Fibroblast of skin of left biceps (primary cell): Measurements from ENCODE around the gene CNR1.

Source experiments
- DNase-seq, 2 experiments: peaks; one replicate each; pipeline ENCODE4 v3.0.0-alpha.2; 2013; ENCODE audit warnings: low read depth in 2 of 2

Gene CNR1

DNA sequence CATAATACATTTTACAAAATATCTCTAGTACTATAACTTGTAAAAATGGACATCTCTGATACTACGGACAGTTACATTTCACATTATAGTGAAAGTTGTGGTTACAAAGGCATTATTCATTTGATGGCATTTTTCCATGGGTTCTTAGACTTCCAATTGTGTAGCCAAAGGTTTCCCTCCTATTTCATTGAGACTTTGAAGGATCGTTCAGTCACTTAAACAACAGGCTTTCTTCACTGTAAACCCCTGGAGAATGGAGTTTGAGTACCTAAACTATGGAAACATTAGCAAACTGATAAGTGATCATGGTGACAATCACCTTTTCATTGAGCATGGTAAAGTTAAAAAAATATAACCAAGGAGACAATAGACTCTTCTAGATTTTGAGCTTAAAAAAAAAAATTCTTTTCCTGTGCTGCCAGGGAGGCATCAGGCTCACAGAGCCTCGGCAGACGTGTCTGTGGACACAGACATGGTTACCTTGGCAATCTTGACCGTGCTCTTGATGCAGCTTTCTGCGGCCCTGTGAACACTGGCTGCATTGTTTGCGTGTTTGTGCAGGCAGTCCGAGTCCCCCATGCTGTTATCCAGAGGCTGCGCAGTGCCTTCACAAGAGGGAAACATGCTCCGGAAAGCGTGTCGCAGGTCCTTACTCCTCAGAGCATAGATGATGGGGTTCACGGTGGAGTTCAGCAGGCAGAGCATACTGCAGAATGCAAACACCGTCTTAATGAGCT, 22.6 kb downstream of the CNR1 start:
- no peak for DNase-seq

DNA sequence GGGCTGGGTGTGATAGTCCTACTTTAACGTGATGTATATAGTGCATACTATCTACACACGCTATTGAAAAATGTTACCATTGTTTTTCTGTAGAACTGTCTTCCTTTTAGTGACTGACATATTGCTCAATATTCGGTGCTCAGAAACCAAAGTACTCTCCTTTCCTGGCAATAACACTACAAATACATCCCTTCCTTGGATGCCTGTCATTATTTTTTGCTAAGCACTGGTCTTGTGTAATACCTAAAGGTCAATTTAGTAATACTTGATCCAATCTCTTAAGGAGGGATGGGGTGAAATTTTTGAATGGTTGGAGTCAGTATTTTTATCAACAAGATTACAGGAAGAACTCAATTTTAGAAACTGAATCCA, 23.9 kb downstream of the CNR1 start:
- DNase-seq = no peak

DNA sequence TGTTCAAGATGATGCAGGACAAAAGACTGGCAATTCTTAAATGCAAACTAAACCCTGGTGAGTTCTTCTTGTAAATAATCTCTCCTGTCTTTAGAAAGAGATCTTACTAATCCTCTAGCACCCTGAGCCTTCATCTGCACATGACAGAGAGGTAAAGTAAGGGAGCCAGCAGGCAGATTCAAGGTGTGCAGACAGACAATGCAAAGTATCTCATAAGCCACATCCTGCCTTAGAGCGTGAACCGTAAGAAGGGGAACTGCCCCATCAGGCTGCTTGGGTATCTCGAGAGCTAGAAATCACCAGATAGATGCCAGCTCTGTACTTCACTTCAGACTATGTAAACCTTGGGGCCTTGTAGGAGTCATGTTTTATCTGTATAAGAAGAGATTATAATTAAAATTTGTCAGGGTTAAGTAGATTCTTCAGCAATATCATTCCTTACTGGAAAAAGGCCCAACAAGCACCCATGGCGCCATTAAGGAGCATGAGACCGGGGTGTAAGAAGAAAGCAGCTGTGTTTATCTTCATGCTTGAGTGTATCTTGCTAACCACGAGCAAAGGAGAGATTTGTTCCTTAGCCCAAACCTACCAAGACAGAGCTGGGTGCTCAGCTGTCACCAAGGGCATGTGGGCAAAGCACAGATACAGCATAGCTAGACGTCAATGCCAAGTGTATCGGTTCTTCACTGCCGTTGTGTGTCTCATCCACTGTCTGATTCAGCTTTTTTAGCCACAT, 24.4 kb downstream of the CNR1 start:
- no peak for DNase-seq

DNA sequence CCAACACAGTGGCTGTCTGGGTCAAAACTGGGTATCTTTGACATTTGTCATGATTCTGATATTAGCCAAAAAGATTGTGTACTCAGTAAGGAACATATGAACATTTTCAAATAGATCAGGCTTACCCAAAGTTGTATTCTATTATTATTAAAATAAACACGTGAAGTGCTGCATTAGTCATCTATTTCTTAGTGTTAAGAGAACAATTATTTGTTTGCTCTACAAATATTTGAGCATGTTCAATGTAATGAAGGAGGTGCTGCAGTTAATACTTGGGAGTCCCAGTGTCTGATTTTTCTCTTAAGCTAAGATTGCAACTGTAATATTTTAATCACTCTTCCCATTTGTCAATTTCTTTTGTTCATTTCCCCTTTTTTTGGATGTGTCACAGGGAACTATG, 28.2 kb downstream of the CNR1 start:
- DNase-seq = no peak

DNA sequence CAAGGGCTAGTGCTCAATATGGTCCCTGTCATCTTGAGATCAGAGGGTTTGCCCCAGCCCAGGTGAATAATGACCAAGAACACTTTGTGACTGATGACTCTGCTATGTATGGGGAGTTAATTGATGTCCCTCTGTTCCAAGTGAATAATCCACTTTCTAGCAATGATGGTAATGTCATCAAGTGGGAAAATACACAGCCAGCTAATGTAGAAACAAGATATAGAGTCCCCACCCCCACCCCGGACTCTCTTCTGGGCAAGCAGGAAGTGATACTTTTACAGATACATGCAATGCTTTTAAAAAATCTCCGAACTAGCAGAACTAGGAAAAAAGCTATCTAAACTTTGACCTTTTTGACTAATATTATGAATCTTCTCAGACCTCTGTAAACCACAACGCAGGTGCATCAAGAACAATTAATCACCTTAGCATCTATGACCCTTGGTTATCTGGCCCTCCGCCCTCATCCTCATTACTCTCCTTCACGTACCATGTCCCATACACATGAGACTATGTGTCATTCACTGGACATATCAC, 30.5 kb downstream of the CNR1 start:
- no peak for DNase-seq

DNA sequence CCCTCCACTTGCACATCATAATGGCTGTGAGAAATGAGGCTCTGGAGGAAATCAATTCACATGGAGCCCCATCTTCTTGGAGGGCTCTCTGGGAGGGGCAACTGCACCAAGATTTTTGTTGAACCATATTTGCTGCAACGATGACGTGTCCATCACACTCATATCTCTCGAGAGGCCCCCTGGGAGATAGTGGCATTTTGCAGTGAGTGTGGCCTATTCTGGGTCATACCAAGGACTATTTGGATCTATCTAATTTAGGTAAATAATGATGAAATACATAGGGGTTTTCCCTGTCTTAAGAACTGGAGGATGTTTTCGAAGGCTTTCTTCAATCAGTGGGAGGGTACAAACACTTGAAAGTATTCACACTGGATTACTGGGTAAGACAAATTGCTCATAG, 31.6 kb downstream of the CNR1 start:
- DNase-seq = no peak

DNA sequence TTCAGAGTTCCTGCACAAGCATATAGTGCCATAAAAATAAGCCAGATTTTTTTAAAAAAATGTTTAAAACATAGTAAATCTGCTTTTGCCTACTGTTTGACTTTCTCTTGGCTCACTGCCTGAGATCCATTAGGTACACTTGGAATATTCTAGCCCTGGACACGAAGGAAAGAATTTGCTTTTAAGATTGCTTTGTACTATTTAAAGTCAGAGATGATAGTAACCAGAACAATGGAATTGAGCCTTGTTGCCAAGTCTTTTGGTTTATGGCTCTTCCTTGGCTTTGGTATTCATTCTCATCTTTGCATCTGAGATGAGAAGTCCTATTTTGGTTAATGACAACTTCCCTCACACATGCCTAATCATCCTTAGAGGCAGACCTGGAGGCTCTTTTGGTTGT, 32.4 kb downstream of the CNR1 start:
- DNase-seq = no peak

DNA sequence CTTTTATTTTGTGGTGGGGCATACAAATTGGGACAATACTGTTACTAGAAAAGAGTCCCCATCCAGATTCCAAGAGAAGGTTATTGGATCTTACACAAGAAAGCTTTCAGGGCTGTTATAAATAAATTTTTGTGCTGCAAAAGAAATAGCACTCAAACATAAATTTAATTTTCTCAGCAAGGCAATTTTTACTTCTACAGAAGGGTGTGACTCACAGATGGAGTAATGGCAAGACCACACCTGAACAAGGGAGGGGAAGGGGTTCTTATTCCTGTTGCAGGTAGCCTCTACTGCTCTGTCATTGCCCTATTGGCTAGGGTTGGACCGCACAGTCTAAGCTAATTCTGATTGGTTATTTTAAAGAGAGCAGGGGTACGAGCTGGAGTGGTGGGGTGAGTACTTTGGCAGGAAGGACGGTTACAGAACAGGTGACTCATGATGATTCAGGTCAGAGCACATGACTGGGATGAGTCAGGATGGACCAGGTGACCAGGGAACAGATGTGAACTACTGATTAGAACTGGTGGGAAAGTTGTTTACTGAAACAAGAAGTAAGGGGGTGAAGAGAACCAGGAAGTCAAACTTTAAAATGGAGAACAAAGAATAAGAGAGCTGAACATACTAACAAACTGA, 41.1 kb downstream of the CNR1 start:
- DNase-seq = no peak

DNA sequence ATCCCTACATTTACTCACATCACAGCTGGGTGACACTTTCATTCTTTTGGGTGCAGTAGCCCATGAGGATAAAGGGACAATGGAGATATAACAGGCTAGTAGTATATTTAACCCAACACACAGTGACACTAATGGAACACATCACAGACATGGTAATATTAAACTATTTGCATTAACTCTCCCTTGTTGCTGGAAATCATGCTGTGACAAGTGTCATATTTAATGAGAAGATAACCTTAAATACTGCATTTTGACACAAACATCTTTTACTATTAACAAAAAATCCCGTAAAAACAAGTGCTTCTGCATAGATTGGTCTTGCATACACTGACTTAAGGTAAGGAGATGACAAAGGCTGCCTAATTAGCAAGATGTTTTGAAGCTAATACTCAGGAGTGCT, 45.5 kb downstream of the CNR1 start:
- no peak for DNase-seq

DNA sequence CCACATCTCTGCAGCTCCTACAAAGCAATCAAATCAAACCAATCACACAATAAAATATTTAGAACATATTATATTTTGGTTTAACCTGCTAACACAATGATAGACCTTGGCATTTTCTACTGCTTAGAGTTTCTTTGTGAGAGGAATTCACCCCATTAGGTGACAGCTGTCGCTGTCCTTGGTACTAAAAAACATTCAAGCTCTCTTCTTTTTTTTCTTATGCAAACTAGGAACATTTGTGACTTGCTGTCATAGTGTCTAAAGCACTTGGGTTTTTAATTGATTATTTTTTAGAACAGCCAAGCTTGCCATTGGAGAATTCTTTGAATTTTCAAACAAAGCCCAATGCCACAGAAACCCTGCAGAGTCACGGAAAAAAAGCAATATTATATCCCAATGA, 46.4 kb downstream of the CNR1 start:
- no peak for DNase-seq

DNA sequence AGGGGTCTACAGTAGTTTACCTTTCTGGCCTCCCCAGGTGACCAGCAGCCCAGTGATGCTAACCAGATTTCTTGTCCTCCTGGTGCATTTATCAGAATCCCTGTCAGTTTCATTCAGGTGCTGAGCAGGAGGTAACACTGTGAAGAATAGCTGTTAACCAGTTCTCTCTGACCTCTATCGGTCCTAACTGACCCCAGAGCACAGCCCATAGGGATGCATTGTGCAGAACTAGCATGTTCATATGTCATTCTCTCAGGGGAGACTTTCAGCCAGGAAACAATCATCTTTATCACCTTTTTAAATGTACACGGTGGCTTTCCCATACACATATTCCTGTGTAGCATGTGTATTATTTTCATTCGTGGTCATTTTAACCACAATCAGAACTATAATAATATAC, 49.9 kb downstream of the CNR1 start:
- DNase-seq = no peak

DNA sequence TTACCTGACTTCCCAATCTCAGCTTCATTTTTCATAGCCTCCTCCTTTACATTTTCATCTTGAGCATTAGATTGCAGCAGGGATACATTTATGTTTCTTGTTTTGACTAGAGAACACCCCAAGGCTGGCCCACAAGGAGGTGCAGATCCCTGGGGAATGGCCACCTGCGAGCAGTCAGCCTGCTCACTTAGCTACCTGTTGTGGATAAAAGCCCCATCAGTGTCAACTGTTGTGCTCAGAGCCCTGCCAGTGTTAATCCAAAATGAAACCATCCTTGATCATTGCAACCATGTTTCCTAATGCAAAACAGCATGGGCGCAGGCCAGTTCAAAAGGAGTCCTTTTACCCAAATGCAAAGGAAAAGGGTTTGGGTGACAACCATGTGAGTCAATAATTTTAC, 50.8 kb downstream of the CNR1 start:
- DNase-seq = no peak

DNA sequence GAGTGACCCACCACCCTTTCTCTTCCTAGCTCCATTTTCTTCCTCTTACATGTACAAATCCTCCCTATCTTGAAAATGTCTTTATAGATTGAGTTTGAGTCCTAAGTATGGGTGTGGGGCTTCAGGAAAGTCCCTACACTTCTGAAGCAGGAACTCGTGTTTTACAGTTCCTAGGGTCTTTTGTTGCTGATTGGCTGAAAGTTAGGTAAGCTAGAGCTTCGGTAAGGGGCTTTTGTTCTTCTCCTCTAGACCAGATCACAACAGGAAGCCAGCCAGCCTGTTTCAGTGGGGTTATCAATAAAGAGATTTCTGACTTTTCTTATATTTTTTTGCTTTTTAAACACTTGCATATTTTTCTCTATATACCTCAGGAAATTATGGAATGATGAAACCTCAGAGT, 51.3 kb downstream of the CNR1 start:
- DNase-seq = no peak

DNA sequence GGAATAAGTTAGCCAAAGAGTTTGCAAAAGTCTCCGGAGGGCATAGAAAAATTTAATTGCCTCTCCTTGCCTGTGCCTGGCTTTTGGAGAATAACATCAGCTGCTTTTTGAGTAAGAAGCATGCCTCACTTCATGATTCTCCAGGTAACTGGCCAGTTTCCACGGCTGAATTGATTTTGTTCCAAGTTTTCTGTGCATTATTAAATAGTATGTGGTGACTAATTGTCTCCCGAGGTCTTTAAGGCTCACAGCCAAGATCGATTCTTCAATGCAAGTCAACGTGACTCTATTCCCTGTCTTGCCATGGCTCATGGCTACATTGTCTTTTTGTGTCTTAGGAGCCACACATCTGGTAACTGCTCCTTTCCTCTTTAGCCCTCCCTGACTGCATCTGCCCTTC, 54.2 kb downstream of the CNR1 start:
- DNase-seq = no peak

DNA sequence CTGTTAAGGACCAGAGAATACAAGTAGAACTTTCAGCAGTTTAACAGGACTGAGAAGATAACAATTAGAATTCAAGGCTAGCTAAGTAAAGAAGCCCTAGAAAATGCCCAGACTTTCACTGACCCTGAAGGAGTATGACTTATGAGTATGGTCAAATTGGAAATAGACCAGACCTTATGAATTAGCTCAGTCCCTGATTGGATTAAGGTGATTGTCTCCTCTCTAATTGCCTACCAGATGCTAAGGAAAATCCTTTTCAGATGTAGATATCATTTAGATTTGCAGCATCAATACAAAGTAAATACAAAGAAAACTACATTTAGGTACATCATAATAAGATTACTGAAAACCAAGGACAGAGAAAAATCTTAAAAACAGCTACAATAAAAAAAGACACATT, 58.9 kb downstream of the CNR1 start:
- DNase-seq = no peak

DNA sequence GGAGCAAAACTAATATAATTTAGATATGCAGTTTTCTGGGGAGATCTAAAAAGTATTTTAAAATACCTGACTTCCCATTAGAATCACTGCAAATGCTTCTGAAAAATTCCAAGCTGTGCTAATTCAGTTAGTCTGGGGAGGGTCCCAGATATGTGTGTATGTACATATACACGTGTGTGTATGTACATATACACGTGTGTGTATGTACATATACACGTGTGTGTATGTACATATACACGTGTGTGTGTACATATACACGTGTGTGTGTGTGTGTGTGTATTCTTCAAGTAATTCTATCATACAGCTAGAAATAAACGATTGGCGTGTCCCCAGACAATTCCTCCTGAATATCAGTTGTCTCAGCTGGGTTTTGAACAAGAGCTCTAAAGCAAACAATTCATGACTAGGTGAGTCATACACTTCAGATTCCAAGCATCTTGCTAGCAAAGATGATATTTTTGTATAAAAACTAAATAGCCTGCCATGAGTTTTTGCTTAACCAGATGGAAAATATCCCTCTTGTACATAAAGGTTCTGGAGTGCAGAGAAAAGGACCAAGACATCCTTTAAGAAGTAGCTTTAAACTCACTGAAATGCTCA, 60.3 kb downstream of the CNR1 start:
- DNase-seq = no peak
